GM12878 (cell line): ENCODE results near the gene CHCHD6. TPM values are rescaled to one million over a fixed set of nuclear protein-coding genes. Genes with fewer than 3 reads are reported as not detected.

Source experiments
- ATAC-seq: fragments of 200-7000 bp; cut with Tn5 transposase; 3 replicates; pipeline ENCODE4 v1.9.1; 2020; ENCODE audit warnings: mild to moderate bottlenecking, moderate library complexity
- BruUV-seq: library from RNA; stranded (reverse); fragments of 400-500 nt; replicated peaks from 2 replicates; lab custom pipeline; 2021; lab: Mats Ljungman, UMichigan
- CTCF ChIA-PET: fragments of 300-600 bp; sonication (Branson Sonifier 250); formaldehyde crosslinking; extraction: SDS; loops from one replicate; lab custom pipeline; 2021; ENCODE audit warnings: inconsistent platforms; lab: Yijun Ruan, JAX
- POLR2A ChIA-PET: fragments of 350-600 bp; formaldehyde crosslinking; extraction: SDS; loops from one replicate; lab custom pipeline; 2021; ENCODE audit warnings: inconsistent platforms; lab: Charles Lee
- RAD21 ChIA-PET: fragments of 300-600 bp; sonication (Branson Sonifier 250); formaldehyde crosslinking; loops from one replicate; lab custom pipeline; 2023; ENCODE audit warnings: antibody characterized with exemption; ENCODE audit not compliant: unreplicated experiment; lab: Charles Lee
- SMC1A ChIA-PET: fragments of 300-600 bp; sonication (Branson Sonifier 250); formaldehyde crosslinking; loops from one replicate; lab custom pipeline; 2023; ENCODE audit not compliant: unreplicated experiment, uncharacterized antibody; lab: Charles Lee
- DNase-seq: peaks from one replicate; pipeline ENCODE4 v3.0.0-alpha.2; 2011; ENCODE audit warnings: low read depth, low spot score
- FAIRE-seq: peaks from 3 replicates; lab custom pipeline; 2011; peaks lifted over from hg19 to GRCh38; lab: Jason Lieb, UNC
- H2AFZ ChIP-seq: 2 replicates; pipeline ENCODE4 v1.6.0; 2011; ENCODE audit warnings: low read depth, low read length, control low read depth; ENCODE audit not compliant: control insufficient read depth
- H3K27ac ChIP-seq: 2 replicates; pipeline ENCODE4 v1.5.1; 2011; ENCODE audit warnings: control low read depth; ENCODE audit not compliant: control insufficient read depth, insufficient read depth
- H3K27me3 ChIP-seq, 2 experiments: replicated peaks in 1 of 2; 2 replicates each; pipeline versions ENCODE4 v1.6.0 to v1.6.1; 2011; ENCODE audit warnings: low read length in 1 of 2; ENCODE audit not compliant: control insufficient read depth in 2 of 2, insufficient read depth in 2 of 2
- H3K36me3 ChIP-seq, 2 experiments: 2 replicates each; pipeline ENCODE4 v1.5.1; 2011; ENCODE audit warnings: low read length in 1 of 2; ENCODE audit not compliant: control insufficient read depth in 2 of 2, insufficient read depth in 2 of 2
- H3K4me1 ChIP-seq: 2 replicates; pipeline ENCODE4 v1.6.1; 2011; ENCODE audit warnings: mild to moderate bottlenecking, low read length, moderate library complexity, mixed read lengths; ENCODE audit not compliant: control insufficient read depth, insufficient read depth
- H3K4me2 ChIP-seq: 2 replicates; pipeline ENCODE4 v1.6.0; 2011; ENCODE audit warnings: control low read depth; ENCODE audit not compliant: control insufficient read depth, insufficient read depth
- H3K4me3 ChIP-seq: fragments of 200-600 bp; sonication (generic); 2 replicates; pipeline ENCODE4 v1.5.1; 2016
- H3K79me2 ChIP-seq: 2 replicates; pipeline ENCODE4 v1.6.0; 2011; ENCODE audit warnings: low read length; ENCODE audit not compliant: control insufficient read depth, insufficient read depth
- H3K9ac ChIP-seq: 2 replicates; pipeline ENCODE4 v1.8.0; 2011; ENCODE audit warnings: low read length, control low read depth, mixed read lengths; ENCODE audit not compliant: control insufficient read depth, insufficient read depth
- H3K9me3 ChIP-seq: replicated peaks from 3 replicates; pipeline ENCODE4 v1.5.1; 2011; ENCODE audit warnings: mild to moderate bottlenecking, low read length; ENCODE audit not compliant: control insufficient read depth, insufficient read depth
- H4K20me1 ChIP-seq: 2 replicates; pipeline ENCODE4 v1.6.0; 2011; ENCODE audit not compliant: control insufficient read depth, insufficient read depth
- ASH2L ChIP-seq: fragments of 300-600, 200-600 bp; sonication (generic); IDR thresholded peaks from 2 replicates; pipeline ENCODE4 v1.6.1; 2017; ENCODE audit warnings: low read depth, mild to moderate bottlenecking, borderline replicate concordance
- BACH1 ChIP-seq: fragments of 450-650 bp; IDR thresholded peaks from 2 replicates; pipeline ENCODE4 v1.6.1; 2017; ENCODE audit warnings: mild to moderate bottlenecking, borderline replicate concordance
- BHLHE40 ChIP-seq, 2 experiments: fragments of 450-650 bp in 1 of 2; IDR thresholded peaks; 2 replicates each; pipeline ENCODE4 v1.6.1; 2011 to 2017; ENCODE audit warnings: low read depth in 2 of 2, borderline replicate concordance in 1 of 2, improper control_type of control experiment in 1 of 2, low read length in 1 of 2, mild to moderate bottlenecking in 1 of 2
- CEBPZ ChIP-seq: fragments of 150-350 bp; IDR thresholded peaks from 2 replicates; pipeline ENCODE4 v1.6.1; 2016; ENCODE audit warnings: low read depth, low read length
- RAD21 ChIP-seq: IDR thresholded peaks from 2 replicates; pipeline ENCODE4 v1.6.1; 2011; ENCODE audit warnings: mild to moderate bottlenecking, low read depth, low read length, moderate library complexity; ENCODE audit not compliant: insufficient read depth
- SMAD1 ChIP-seq: fragments of 450-650 bp; IDR thresholded peaks from 2 replicates; pipeline ENCODE4 v1.6.1; 2018; ENCODE audit warnings: mild to moderate bottlenecking, low read depth; ENCODE audit not compliant: partially characterized antibody
- WGBS: methylation state at CpG from one replicate; pipeline ENCODE4 v1.1.6; 2016; ENCODE audit warnings: low lambda C conversion rate; ENCODE audit not compliant: insufficient replicate concordance, insufficient coverage; ENCODE audit errors: missing lambda C conversion rate; 5-methylcytosine and 5-hydroxymethylcytosine counted together
- in situ Hi-C: fragments of 300-500 bp; cut with MboI; formaldehyde crosslinking; loops from 9 replicates; pipeline ENCODE4 v1.14.3; 2018; ENCODE audit warnings: mixed read lengths
- intact Hi-C: fragments of 100-400 bp; cut with micrococcal nuclease; formaldehyde crosslinking; loops from one replicate; pipeline ENCODE4 v1.14.2; 2022; ENCODE audit not compliant: unreplicated experiment
- polyA plus RNA-seq, 11 experiments: library from polyadenylated mRNA; depleted of rRNA in 4 of 11; unstranded in 6 of 11; stranded (reverse) in 5 of 11; fragments of >200 nt; fragmentation: Nextera tagmentation in 4 of 11; fragmentation: Illumina TruSeq in 1 of 11; extraction: Ambion mirVana in 4 of 11; extraction: Trizol in 1 of 11; gene quantifications; 1 replicate in 1 of 11; 2 replicates in 10 of 11; pipeline versions ENCODE4 v1.2.1 to v1.2.3, GENCODE V29; 2011 to 2016; ENCODE audit warnings: inconsistent platforms in 2 of 11, missing spikeins in 2 of 11, low read depth in 1 of 11
- total RNA-seq, 4 experiments: library from RNA; depleted of rRNA in 3 of 4; stranded (reverse); fragments of >200 nt in 3 of 4; fragmentation: Illumina TruSeq in 1 of 4; extraction: Trizol in 1 of 4; gene quantifications; 2 replicates each; pipeline versions ENCODE4 v1.2.1 to v1.2.3, GENCODE V29; 2013 to 2021

CHCHD6 gene
- total and polyA plus RNA-seq, 10 of the 15 experiments (the other 5 are each of a cell fraction or from before 2014, with no cell fraction given), result 2.7 to 16.7 (median 12.3) TPM

DNA sequence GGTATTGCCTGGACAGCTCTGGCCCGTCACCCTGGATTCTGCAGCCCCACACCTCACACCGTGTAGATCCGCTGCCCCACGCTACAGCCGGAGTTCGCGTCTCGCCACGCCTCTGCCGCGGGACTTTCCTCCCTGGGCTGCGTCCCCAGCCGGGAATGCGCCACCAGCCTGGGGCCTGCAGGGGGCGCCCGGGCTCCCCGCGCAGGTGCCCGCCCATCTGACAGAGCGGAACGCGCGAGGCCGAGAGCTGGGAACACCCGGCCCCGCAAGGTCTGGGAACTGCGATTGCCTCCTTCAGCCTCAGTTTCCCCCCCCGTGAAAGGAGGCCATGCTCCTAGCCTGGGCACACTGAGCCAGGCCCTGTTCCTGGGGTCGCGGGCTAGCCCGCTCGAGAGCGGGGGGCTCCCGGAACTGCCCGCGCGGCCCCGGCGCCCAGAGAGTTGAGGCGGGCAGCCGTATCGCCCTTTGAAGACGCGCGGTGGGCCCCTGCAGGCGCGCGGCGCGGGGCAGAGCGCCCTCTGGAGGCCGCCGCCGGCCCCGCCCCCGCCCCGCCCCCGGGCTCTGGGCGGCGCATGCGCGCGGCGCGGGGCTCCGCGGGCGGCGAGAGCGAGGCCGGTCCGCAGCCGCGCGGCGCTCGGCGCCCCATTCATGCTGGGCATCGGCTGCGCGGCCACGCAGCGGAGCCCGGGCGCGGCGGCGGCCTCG lies 278.6 kb downstream of the CHCHD6 start, which contains the start of gene PLXNA1 (continued):
- TF ChIP-seq CEBPZ (no peak), RAD21 (peak; percentile 57), SMAD1 (no peak)
- TF ChIP-seq, all 136 proteins: peak for 39

- ChIA-PET CTCF (no interaction called here), SMC1A (no interaction called here), RAD21 (interaction anchor here (3.7 kb wide), 1 partner anchor 230 kb away, joined by 36 read pairs; no protein-coding TSS in a partner anchor), POLR2A (interaction anchor here (0.6 to 2.0 kb wide), 2 partner anchors 26 to 72 kb away, joined by 3 to 5 read pairs; no protein-coding TSS in a partner anchor)
- Histone ChIP-seq H3K79me2 (no peaks in the 10 kb centered on the region; the same call in none of the 2 replicates), H3K9me3 (no peaks in the 10 kb centered on the region; the same call in 2 of the 3 replicates), H3K27me3 (no peaks in the 10 kb centered on the region), H3K36me3 (no peaks in the 10 kb centered on the region), H3K4me1 (peaks cover 9% of the 10 kb centered on the region), H3K4me3 (peak overlapping the region; percentile 71; the same call in 1 of the 2 replicates), H4K20me1 (no peaks in the 10 kb centered on the region), H3K9ac (peak overlapping the region; percentile 54; the same call in 1 of the 2 replicates), H2AFZ (no peak overlapping the region), H3K4me2 (peak overlapping the region; percentile 98; the same call in 1 of the 2 replicates), H3K27ac (no peak overlapping the region)
- no TSS peak for BruUV-seq
- TF ChIP-seq BHLHE40 (IDR thresholded peaks at IDR 0.05; ENCODE audit: borderline replicate concordance in 1 of 2, low read depth in 2 of 2, low read length in 1 of 2), result peak in 1 of 2 experiments; percentile 51; a peak in 1 of 4 replicates
- no peak for TF ChIP-seq ASH2L
- TF ChIP-seq BACH1, result peak; percentile 95
- in situ Hi-C loops (no loop called here), intact Hi-C loops (loop anchor here (2.0 to 10.0 kb wide), 3 partner anchors 72 to 562 kb away; no protein-coding TSS in a partner anchor)
- ATAC-seq (no peak), FAIRE-seq (no peak), DNase-seq (no peak)
- 0% methylated on average over 6 of the region's 70 CpGs for WGBS
Measured at GRCh38 chr3:126983276-126983652, 279.2 kb downstream of the CHCHD6 start.
